K562 (cell line): Measurements from ENCODE around the gene ATP6V1G1. TPM values are rescaled to one million over a fixed set of nuclear protein-coding genes. Genes with fewer than 3 reads are reported as not detected.
A peak's percentile ranks its signal among the peaks of the same experiment; 100 is the strongest.

ENCODE experiments used
- CHCHD3 ChIP-seq: fragments of 250-450 bp; sonication (Bioruptor Pico); IDR thresholded peaks from 2 replicates; pipeline ENCODE4 v2.1.2; 2022; ENCODE audit warnings: mild to moderate bottlenecking
- CHD1 ChIP-seq: fragments of 200-600 bp; sonication (generic); IDR thresholded peaks from one replicate; pipeline ENCODE4 v1.6.1; 2012; ENCODE audit warnings: mild to moderate bottlenecking, moderate library complexity, low read length, inconsistent platforms
- CUX1 ChIP-seq: fragments of 200-800 bp; sonication (Bioruptor generic); IDR thresholded peaks from 2 replicates; pipeline ENCODE4 v1.6.1; 2016; ENCODE audit warnings: missing genetic modification characterization, missing compliant biosample characterization
- E4F1 ChIP-seq: fragments of 250-450 bp; sonication (Bioruptor Pico); IDR thresholded peaks from 2 replicates; pipeline ENCODE4 v1.5.0; 2021; ENCODE audit warnings: mild to moderate bottlenecking, borderline replicate concordance
- MAFF ChIP-seq: IDR thresholded peaks from 2 replicates; pipeline ENCODE4 v1.6.1; 2012; ENCODE audit warnings: low read length, improper control_type of control experiment
- PRMT5 ChIP-seq: sonication (generic); formaldehyde crosslinking; IDR thresholded peaks from 2 replicates; pipeline ENCODE4 v1.5.0; 2020; ENCODE audit warnings: missing genetic modification reagents
- SMARCE1 ChIP-seq: fragments of 450-650 bp; IDR thresholded peaks from 2 replicates; pipeline ENCODE4 v1.7.1; 2016; ENCODE audit warnings: mild to moderate bottlenecking
- SMC3 ChIP-seq: conservative IDR thresholded peaks from 2 replicates; pipeline ENCODE4 v1.6.1; 2011; ENCODE audit warnings: low read depth, low read length, improper control_type of control experiment; ENCODE audit not compliant: insufficient read depth
- TFAP4 ChIP-seq: sonication (generic); formaldehyde crosslinking; IDR thresholded peaks from 2 replicates; pipeline ENCODE4 v1.8.0; 2022; ENCODE audit warnings: missing genetic modification reagents, mild to moderate bottlenecking, moderate library complexity, borderline replicate concordance
- ZNF316 ChIP-seq: fragments of 450-650 bp; IDR thresholded peaks from 2 replicates; pipeline ENCODE4 v1.6.1; 2016
- ZNF395 ChIP-seq: fragments of 200-800 bp; sonication (Bioruptor generic); IDR thresholded peaks from 2 replicates; pipeline ENCODE4 v1.6.1; 2017; ENCODE audit warnings: missing genetic modification characterization, missing compliant biosample characterization
- ZNF551 ChIP-seq: fragments of 250-450 bp; sonication (Bioruptor Pico); IDR thresholded peaks from 2 replicates; pipeline ENCODE4 v1.5.0; 2021; ENCODE audit warnings: mild to moderate bottlenecking, moderate library complexity
- ZNF589 ChIP-seq: fragments of 200-800 bp; sonication (Bioruptor generic); IDR thresholded peaks from 2 replicates; pipeline ENCODE4 v1.6.1; 2016; ENCODE audit warnings: low read depth, missing genetic modification characterization, missing compliant biosample characterization
- ZNF639 ChIP-seq, 2 experiments: fragments of 200-800 bp in 1 of 2; sonication (Bioruptor generic) in 1 of 2; sonication (generic) in 1 of 2; formaldehyde crosslinking in 1 of 2; IDR thresholded peaks in 1 of 2; conservative IDR thresholded peaks in 1 of 2; 2 replicates each; pipeline versions ENCODE4 v1.5.0 to v1.6.1; 2016 to 2020; ENCODE audit warnings: missing compliant biosample characterization in 1 of 2, missing genetic modification characterization in 1 of 2, missing genetic modification reagents in 1 of 2
- polyA plus RNA-seq, 8 experiments: library from polyadenylated mRNA; depleted of rRNA in 4 of 8; stranded (reverse) in 5 of 8; unstranded in 3 of 8; fragments of >200 nt; fragmentation: Nextera tagmentation in 2 of 8; fragmentation: Illumina TruSeq in 1 of 8; extraction: Ambion mirVana in 2 of 8; extraction: Trizol in 1 of 8; gene quantifications; 2 replicates each; pipeline versions ENCODE4 v1.2.1 to v1.2.3, GENCODE V29; 2011 to 2014; ENCODE audit warnings: inconsistent platforms in 1 of 8, missing spikeins in 1 of 8
- total RNA-seq, 7 experiments: library from RNA; depleted of rRNA in 6 of 7; stranded (reverse); fragments of >200 nt in 6 of 7; fragmentation: Illumina TruSeq in 2 of 7; extraction: Trizol in 2 of 7; gene quantifications; 2 replicates each; pipeline versions ENCODE4 v1.2.1 to v1.2.3, GENCODE V29; 2011 to 2021; ENCODE audit warnings: low replicate concordance in 1 of 7

Gene ATP6V1G1
- total and polyA plus RNA-seq, 9 of the 15 experiments (the other 6 are each of a cell fraction or from before 2014, with no cell fraction given): 88.4 to 492 (median 193) TPM

DNA sequence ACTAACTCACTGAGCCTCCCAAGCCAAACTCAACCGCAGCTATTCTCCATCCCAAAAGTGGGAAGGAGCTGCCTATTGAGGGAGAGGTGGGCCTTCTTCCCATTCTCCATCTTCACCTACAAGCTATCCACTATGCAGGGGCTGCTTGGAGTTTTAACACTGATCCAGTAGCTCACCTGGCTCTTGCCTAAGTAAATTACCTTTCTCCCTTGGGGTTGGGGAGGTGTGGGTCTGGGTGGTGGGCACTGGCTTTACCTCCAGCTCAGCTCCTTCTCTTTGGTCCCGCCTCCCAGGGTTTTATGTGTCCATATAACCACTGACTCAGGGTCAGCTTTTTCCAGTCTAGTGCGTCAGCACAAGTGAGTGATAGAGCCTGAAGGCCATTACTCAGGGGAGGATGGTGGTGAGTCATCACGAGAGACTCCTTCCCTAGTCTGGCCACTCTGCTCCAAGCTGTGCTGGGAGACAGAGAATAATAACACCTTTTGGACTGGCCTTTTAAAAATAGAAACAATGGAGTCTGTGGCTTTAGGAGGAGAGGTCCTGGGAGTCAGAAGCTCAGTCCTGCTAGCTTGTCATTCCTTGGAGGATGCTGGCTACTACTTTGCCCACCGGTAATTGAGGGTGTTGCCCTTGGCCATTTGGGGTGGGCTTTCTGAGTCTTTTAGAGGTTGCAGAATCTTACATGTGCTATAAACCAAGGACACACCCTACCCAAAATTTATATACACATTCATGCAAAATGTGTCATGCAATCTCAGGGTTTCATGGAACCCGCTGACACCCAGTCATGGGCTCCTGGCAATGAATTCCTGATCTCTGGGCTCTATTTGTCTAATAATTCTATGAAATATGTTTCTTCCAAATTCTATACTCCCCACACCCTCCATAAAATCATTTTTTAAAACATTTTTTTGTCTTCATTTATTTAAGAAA, 35.6 kb upstream of the ATP6V1G1 start (continued):
- TF ChIP-seq E4F1 (CRISPR knock-in tag) (no peak), CHCHD3 (CRISPR knock-in tag) (no peak), ZNF395 (CRISPR knock-in tag) (peak; percentile 75), MAFF (peak; percentile 52; the same call in 1 of the 2 replicates), CUX1 (CRISPR knock-in tag) (no peak), SMARCE1 (peak; percentile 92), ZNF639 (CRISPR knock-in tag; conservative IDR thresholded peaks at IDR 0.05 in 1 of 2, IDR thresholded peaks at IDR 0.05 in 1 of 2) (peak in 1 of 2 experiments; percentile 30; a peak in 1 of 4 replicates), ZNF589 (CRISPR knock-in tag) (no peak), CHD1 (no peak), SMC3 (no peak), ZNF551 (CRISPR knock-in tag) (no peak), PRMT5 (CRISPR knock-in tag) (no peak), TFAP4 (CRISPR knock-in tag) (peak; percentile 37; the same call in 1 of the 2 replicates), ZNF316 (peak; percentile 74)
